Smooth muscle cell of the brain vasculature (primary cell): ENCODE measurements around the gene PADI3.
"Not testable (repeated sequence)": the region's sequence is repeated elsewhere in the genome, so short reads cannot be mapped to it uniquely, and the experiment has no call there.

Source experiments
- DNase-seq: peaks from one replicate; pipeline ENCODE4 v3.0.0-alpha.2; 2012; ENCODE audit warnings: low read depth, low spot score

The PADI3 gene

GRCh38 chr1:17304151-17304825 lies 55.4 kb downstream of the PADI3 start:
- no peak for DNase-seq

GRCh38 chr1:17304826-17305175 lies 55.9 kb downstream of the PADI3 start:
- DNase-seq: no peak

- DNase-seq: no peak
These were observed 56.7 kb downstream of the PADI3 start for GRCh38 chr1:17305576-17306095.

- no peak for DNase-seq
These were observed 57.5 kb downstream of the PADI3 start for GRCh38 chr1:17306407-17306806.

- no peak for DNase-seq
These were observed 58.0 kb downstream of the PADI3 start for GRCh38 chr1:17306921-17307320.

- DNase-seq: no peak
These were observed 58.4 kb downstream of the PADI3 start for GRCh38 chr1:17307329-17307728.

- no peak for DNase-seq
These were observed 59.0 kb downstream of the PADI3 start, which contains the start of gene PADI4 for GRCh38 chr1:17307946-17308345. Gene PADI4, plus strand, starts transcription at chr1:17308197. Its CDS starts 26 bp downstream, at chr1:17308223.

GRCh38 chr1:17308593-17308992 lies 59.7 kb downstream of the PADI3 start:
- no peak for DNase-seq

GRCh38 chr1:17309426-17310067 lies 60.6 kb downstream of the PADI3 start:
- DNase-seq: no peak

GRCh38 chr1:17310068-17310640 lies 61.3 kb downstream of the PADI3 start:
- DNase-seq: no peak

- DNase-seq: no peak
These were observed 64.8 kb downstream of the PADI3 start for GRCh38 chr1:17313530-17314309.

- peak; percentile 13 for DNase-seq
These were observed 65.6 kb downstream of the PADI3 start for GRCh38 chr1:17314491-17314971.

GRCh38 chr1:17315542-17316130 lies 66.7 kb downstream of the PADI3 start:
- DNase-seq: no peak

- no peak for DNase-seq
These were observed 67.8 kb downstream of the PADI3 start for GRCh38 chr1:17316704-17317103.

- DNase-seq: no peak
These were observed 69.4 kb downstream of the PADI3 start for GRCh38 chr1:17318262-17318661.

GRCh38 chr1:17319561-17320350 lies 70.9 kb downstream of the PADI3 start:
- no peak for DNase-seq

GRCh38 chr1:17321857-17322390 lies 73.0 kb downstream of the PADI3 start:
- not testable (repeated sequence) for DNase-seq

GRCh38 chr1:17328855-17329254 lies 80.0 kb downstream of the PADI3 start:
- no peak for DNase-seq

GRCh38 chr1:17329610-17330009 lies 80.7 kb downstream of the PADI3 start:
- no peak for DNase-seq

GRCh38 chr1:17330856-17331255 lies 82.0 kb downstream of the PADI3 start:
- DNase-seq: no peak
